GM21786 (cell line): ENCODE data around the gene LARP4B.

Experiments
- ATAC-seq: cut with Tn5 transposase; IDR thresholded peaks from one replicate; pipeline ENCODE4 v1.9.1; 2021; ENCODE audit not compliant: unreplicated experiment

LARP4B gene

DNA sequence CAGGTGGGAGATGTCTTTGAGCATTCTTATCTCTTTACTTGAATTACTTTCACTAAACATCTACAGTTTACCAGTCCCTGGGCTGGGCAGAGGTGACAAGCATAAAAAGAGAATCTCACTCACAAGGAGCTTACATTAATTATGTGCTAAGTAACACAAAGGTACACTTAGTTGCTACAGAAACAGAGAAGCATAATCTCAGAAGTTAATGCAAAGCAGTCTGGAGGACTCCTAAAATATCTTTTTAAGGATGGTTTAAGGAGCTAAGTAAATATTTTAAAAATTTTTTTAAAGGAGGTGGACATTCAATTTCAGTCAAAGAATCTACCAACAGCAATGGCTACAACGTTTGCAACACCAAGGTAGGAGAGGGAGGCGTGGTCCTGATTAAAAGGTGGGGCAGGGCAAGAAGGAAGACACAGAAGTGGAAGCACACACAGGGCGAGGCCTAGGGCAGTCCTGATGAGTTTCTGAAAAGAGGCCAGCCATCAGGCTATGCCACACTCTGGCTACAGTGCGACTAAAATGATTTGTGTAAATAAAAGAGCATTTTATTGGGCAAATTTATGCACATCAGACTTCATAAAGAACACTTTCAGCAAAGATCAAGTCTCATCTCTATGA is 5.3 kb downstream of the LARP4B start:
- ATAC-seq = no peak

DNA sequence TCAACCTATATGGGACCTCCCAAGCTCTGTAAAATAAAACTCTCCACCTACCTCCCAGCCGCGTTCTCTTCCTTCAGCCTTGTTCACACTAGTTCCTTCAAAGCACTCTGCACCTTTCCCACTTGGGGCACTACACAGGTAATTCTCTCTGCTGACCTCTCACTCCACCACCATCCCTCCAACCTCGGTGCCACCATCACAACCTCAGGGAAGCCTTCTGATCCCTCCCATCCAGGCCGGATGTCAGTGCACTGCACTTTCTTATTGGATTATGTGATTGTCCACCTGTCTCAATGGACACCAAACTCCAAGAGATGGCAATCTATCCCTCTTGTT is 7.0 kb downstream of the LARP4B start:
- no peak for ATAC-seq

DNA sequence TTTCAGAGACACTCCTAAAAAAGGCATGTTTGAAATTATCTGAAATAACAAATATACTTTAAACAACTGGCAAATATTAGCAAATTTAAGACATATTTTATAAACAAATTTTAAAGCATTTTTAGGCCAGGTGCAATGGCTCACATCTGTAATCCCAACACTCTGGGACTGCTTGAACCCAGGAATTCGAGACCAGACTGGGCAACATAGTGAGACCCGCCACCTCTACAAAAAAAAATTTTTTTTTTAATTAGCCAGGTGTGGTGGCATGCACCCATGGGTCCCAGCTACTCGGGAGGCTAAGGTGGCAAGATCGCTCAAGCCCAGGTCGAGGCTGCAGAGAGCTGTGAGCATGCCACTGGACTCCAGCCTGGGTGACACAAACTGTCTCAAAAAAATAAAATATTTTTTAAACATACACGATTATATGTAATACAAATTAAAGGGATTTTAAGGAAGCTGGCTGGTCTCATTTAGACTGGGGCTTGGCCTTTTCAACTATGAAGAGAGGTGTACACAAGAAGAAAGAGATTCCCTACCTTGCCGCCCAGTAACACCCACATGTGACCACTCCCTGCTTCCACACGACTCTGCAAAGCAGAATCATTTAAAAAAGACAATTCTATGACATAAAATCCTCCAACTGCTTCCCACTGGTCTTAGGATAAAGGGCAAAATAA is 7.5 kb downstream of the LARP4B start:
- ATAC-seq = no peak

DNA sequence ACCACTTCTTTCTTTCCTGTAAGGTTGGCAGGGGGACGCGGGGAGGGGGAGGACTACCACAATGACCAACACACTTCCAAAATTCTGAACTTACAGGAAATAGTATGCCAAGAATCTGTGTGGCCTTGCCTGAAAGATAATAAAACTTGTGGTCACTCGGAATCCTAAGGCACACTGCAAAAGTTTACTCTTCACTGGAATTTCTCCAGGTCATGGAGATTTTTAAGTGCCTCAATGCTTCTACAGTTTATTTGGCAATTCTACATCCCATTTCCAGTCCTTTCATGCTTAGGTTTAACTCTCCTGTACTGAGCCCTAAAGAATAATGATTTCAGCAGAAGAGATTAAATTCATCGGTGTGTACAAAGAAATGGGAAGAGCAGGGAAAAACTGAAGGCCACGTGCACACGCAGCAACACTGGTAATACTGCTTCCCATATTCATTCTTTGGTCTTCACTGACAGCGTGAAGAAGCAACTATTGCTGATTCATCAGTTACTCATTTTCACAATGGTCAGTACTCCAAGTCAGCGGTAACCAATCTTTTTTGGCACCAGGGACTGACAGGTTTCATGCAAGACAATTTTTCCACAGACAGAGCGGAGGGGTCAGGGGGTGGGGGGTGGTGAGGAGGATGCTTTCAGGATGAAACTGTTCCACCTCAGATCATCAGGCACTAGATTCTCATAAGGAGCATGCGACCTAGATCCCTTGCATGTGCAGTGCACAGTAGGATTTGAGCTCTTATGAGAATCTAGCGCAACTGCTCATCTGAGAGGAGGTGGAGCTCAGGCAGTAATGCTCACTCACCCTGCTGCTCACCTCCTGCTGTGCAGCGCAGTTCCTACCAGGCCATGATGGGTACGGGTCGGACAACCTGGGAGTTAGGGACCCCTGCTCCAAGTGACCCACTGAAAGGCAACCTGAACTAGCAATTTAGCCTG is 9.8 kb downstream of the LARP4B start:
- no peak for ATAC-seq

DNA sequence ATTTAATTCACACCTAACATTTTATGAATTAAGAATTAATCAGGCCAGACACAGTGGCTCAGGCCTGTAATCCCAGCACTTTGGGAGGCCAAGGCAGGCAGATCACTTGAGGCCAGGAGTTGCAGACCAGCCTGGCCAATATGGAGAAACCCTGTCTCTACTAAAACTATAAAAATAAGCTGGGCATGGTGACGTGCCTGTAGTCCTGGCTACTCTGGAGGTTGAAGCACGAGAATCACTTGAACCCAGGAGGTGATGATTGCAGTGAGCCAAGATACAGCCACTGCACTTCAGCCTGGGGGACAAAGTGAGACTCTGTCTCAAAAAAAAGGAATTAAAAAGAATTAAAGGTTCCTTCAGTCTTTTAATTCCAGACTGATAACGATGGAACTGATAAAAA is 11.1 kb downstream of the LARP4B start:
- ATAC-seq = no peak

DNA sequence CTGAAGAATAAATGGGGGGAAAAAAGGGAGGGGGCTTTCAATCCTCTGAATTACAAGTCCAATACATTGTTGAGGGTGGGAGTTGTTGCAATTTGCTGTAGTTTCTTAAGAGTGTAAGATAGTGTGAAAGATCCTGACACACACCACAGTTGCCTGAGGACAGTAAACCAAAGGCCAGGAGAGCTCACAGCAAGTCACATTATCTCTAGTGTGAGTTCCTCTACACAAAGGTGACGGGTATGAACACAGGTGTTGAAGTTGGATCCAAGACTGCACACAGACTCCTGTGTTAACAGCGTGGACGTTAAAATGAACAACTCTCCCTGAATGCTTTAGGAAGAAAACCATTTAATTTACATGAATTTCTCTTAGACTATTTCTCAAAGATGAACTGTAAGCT is 12.0 kb downstream of the LARP4B start:
- no peak for ATAC-seq

DNA sequence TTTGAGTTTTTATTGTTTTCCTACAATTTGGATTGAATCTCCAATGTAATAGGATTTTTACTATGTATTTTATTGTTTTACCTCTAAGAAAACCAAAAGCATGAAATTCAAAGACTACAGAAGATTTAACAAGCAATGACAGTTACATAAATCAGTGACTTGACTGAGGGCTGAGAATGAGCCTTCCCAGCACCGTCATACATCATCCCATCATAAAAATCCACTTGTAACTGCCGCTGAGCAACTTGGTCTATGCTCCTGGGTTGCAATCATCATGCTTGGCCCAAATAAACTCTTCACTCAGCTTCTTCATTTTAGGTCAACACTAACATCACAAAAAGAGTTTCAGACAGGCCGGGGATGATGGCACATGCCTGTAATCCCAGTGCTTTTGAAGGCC is 13.5 kb downstream of the LARP4B start:
- ATAC-seq = no peak

DNA sequence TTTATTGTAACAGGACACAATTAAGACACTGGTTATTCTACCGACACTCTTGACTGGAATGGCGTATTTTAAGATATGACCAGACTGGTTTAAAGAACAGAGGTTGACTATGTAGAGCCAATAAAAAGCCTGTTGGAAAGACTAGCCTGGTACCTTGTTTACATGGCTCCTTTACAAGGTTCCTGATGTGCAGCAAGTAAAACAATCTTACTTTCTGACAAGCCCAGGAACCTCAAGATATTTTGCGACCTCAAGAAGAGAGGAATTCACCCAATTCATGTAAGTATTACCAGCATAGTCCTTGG is 14.1 kb downstream of the LARP4B start:
- ATAC-seq = no peak

DNA sequence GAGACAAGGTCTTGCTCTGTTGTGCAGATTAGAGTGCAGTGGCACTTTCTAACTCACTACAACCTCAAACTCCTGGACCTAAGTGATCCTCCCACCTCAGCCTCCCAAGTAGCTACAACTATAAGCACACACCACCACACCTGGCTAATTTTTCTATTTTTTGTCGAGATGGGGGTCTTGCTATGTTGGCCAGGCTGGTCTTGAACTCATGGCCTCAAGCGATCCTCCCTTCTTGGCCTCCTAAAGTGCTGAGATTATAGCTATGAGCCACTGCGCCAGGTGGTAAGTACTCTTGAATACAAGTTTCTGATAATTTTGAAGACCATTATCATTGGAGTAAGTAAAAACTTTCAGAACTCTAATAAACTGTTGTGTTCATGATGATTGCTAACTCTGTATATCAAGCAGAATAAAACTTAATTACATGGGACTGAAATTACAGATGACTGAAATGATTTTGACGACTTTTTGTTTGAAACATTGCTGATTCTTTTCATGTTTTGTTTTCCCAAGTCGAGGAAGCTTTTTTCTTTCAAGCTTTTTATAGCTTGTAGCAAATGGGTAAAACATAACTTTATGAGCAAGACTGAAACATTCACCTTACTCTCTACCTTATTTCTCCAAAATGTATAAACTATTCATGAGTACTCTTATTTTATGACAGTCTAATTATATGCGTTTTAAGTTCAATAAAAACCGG is 14.6 kb downstream of the LARP4B start:
- ATAC-seq = no peak

DNA sequence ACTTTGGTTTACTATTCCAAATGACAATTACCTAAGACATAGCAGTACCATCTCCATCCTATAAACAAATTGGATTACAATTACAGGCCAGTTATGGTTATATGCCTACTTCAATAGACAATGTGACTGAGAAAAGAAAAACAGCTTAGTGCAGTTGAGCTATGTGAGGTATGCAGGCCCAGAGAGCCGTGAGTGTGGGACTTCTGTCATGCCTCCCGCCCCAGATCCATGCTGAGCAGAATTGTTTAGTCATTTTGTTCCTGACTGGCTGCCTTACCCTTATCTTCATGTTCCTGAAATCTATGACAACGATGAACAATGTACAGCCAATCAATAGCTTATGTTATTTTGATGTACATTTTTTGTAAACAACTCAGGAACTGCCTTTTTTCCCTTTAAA is 21.7 kb downstream of the LARP4B start:
- ATAC-seq = no peak

DNA sequence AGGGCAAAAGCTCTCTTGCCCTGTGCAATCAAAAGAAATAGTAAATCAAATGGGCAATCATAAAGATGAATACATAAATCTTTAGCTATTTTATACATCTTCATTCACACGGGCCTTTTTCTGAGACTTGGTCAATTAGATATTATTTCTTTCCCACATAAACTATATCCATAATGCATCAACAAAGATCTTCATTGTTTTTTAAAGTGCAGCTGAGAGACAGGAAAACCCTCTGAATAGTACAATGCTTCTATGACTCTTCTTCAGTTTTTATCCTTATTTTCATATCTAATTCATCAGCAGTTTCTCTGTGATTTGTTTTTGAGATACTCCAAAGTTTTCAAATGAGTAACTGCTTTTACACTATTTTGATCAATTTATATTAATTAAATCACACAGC is 25.5 kb downstream of the LARP4B start:
- ATAC-seq = no peak

DNA sequence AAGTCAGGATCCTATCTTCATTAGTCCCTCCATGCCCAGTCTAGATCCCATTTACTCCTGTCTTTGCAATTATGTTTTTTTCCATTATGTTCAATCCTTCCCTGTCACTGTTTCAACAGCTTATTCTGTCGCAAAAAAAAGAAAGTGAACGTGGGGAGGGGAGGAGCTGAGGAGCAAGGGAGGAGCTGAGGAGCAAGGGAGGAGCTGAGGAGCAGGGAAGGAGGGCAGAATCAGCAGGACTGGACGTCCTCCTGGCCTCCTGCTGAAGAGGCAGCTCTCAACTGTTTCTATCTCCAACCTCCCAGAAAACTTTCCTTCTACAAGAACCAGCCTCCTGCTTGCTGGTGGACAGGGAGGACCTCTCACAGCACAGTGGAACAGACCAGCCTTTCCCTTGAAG is 26.0 kb downstream of the LARP4B start:
- no peak for ATAC-seq

DNA sequence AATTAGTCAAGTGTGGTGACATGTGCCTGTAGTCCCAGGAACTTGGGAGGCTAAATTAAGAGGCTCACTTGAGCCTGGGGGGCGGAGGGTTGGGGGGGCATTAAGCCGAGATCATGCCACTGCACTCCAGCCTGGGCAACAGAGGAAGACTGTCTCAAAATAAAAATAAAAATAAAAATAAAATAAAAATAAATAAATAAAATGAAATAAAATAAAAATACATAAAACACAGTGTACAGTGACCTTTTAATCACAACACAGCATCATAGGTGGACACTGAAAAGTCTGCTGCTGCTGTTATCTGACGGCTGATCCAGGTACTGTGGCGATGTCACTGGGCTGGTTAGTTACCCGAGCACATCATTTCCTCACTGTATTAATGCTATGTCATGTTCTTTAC is 27.1 kb downstream of the LARP4B start:
- ATAC-seq = no peak

DNA sequence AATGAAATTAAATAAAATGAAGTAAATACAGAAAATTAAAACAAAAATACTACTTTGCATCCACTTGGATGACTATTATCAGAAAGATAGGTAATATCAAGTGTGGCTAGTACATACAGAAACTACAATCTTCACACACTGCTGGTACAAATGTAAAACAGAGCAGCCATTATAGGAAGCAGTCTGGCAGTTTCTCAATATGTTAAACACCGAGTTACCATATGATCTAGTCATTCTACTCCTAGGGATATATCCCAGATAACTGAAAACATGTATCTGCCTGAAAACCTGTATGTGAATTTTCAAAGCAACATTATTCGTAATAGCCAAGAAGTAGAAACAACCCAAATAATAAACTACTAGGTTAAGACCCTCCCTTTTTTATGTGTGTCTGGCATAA is 33.4 kb downstream of the LARP4B start:
- ATAC-seq = no peak

DNA sequence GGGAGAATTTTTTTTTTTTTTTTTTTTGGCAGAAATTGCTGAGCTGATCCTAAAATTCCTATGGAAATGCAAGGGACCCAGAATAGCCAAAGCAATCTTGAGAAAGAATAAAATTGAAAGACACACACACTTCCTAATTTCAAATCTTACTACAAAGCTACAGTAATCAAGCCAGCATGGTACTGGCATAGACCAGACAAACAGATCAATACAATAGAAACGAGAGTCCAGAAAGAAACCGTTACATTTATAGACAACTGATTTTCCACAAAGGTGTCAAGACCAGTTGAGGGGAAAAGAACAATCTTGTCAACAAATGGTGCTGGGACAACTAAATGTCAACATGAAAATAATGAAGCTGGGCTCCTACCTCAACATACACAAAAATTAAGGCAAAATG is 34.5 kb downstream of the LARP4B start:
- ATAC-seq = no peak

DNA sequence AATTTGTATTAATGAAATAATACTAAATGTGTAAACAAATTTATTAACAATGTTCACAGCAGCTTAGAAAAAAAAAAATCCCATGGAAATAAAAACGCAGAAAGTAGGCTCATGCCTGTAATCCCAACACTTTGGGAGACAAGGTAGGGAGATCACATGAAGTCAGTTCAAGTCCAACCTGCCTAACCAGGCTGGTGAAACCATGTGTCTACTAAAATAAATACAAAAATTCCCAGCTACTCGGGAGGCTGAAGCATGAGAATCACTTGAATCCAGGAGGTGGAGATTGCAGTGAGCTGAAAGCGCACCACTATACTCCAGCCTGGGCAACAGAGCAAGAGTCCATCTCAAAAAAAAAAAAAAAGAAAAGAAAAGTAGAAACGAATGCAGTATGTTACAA is 36.2 kb downstream of the LARP4B start:
- ATAC-seq = no peak

DNA sequence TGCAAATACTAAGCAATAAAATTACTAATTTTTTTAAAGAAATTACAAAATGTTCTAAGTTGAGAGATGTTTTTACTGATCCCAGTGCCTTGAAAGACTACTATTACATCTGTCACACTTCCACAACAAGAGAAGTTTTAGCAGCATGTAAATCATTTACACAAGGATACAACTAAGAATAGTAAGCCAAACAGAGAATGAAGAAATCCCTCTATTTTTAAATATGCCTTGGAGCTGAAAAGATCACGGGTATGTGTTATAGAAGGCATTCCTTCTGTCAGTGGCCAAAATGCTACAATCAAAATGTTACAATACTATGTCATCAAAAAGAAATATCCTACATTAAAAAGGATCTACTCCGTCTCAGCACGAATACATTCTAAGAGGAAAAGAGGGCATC is 52.6 kb downstream of the LARP4B start:
- no peak for ATAC-seq

DNA sequence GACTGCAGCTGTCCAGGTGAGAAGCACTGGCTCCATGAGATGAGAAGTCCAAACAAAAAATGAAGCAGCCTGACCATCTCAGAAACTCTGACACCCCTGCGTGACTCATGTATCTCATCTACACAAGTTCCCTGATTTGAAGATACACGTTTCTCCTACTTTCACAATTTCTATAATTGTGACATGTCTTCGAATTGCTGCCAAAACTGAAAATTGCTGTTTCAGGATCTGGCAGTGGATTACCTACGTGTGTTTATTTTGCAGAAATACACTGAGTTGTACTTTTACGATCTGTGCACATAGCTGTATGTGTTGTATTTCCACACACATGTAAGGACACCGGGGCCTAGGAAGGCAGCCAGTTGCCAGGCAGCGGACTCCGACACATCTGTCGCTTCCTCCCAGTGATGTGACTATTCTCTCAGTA is 53.2 kb downstream of the LARP4B start:
- ATAC-seq = no peak

DNA sequence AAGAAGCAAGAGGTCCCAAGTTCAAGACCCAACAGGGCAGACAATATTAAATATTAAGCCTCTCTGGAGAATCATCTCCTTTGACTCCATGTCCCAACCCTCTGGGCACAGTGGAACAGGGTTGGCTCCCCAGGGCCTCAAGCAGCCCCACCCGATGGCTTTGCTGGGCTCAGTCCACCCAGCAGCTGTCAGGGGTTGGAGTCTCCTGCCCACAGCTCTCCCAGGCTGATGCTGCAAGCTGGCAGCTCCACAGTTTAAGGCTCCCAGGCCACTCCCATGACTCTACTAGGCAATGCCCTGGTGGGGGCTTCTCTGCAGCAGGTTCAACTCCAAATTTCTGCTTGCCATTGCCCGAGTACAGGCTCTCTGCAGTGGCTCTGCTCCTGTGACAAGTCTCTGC is 55.1 kb downstream of the LARP4B start:
- ATAC-seq = no peak

DNA sequence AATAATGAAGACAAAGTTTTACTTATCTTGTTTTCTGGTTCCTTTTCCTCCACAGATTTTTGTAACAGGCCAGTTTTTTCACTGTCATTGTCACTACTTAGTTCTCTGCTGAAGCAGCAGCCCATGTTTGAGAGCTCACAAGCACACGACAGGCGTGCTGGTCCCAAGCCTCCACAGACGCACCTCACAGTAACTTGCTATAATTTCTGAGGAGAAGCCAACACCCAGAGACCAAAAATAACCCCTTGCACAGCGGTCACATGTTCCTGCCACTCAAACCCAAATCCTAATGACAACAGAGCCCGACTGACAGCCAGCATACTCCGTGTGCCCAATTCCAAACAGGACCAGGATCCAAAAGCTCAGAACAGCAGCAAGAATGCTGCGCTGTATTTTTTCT is 58.5 kb downstream of the LARP4B start:
- ATAC-seq = no peak

DNA sequence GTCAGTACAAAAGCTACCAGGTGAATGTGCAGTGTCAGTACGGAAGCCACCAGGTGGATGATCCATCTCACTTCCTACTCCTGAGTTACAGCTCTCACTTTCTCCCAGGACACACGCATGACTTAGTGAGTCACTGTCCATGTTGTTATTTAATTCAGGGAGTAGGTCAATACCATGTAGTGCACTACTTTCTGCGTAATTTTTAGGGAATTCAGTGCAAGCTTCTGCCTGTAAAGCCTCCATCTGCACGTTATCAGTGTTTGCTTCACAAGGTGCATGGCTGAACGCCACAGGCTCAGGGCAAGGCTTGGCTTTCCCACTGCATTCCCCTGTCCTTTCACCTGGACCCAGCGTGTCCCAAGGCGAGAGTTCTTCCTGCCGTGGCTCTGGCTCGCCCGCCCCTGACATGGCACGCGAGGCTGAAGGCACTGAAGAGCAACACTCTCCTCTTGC is 59.5 kb downstream of the LARP4B start:
- ATAC-seq = no peak
